Activated naive CD8-positive, alpha-beta T cell treated with anti-CD3 and anti-CD28 coated beads, Interleukin-2, amount 50 U/mL, for 24 hours (primary cell): ENCODE measurements around the gene STN1.

Source experiments
- ATAC-seq: fragments of 150-1000 bp; cut with Tn5 transposase; one replicate; pipeline ENCODE4 v1.10.0; 2021
- DNase-seq: peaks from one replicate; pipeline ENCODE4 v3.0.0; 2021
- H3K27ac Mint-ChIP-seq: one replicate; pipeline ENCODE4 v1.8.0; 2021; ENCODE audit warnings: mild to moderate bottlenecking, mixed read lengths
- H3K27me3 Mint-ChIP-seq: one replicate; pipeline ENCODE4 v1.8.0; 2021; ENCODE audit warnings: mixed read lengths
- H3K36me3 Mint-ChIP-seq: one replicate; pipeline ENCODE4 v1.8.0; 2021; ENCODE audit warnings: low read depth, mixed read lengths
- H3K4me1 Mint-ChIP-seq: one replicate; pipeline ENCODE4 v1.8.0; 2021; ENCODE audit warnings: mixed read lengths
- H3K4me3 Mint-ChIP-seq: one replicate; pipeline ENCODE4 v1.8.0; 2021; ENCODE audit warnings: mild to moderate bottlenecking, moderate library complexity, mixed read lengths
- H3K9me3 Mint-ChIP-seq: one replicate; pipeline ENCODE4 v1.8.0; 2021; ENCODE audit warnings: mixed read lengths

STN1 gene

GRCh38 chr10:103834436-103835095 is 83.4 kb downstream of the STN1 start:
- Mint-ChIP-seq H3K36me3 (no peaks in the 10 kb centered on the region), H3K9me3 (no peaks in the 10 kb centered on the region), H3K27me3 (peaks cover 3% of the 10 kb centered on the region), H3K4me1 (no peaks in the 10 kb centered on the region), H3K27ac (no peak overlapping the region), H3K4me3 (no peak overlapping the region)
- DNase-seq (no peak), ATAC-seq (no peak)

- Mint-ChIP-seq H3K27me3 (peaks cover 3% of the 10 kb centered on the region), H3K9me3 (no peaks in the 10 kb centered on the region), H3K27ac (no peak overlapping the region), H3K36me3 (no peaks in the 10 kb centered on the region), H3K4me1 (no peaks in the 10 kb centered on the region), H3K4me3 (no peak overlapping the region)
- DNase-seq = no peak
- no peak for ATAC-seq
These were observed 84.1 kb downstream of the STN1 start for GRCh38 chr10:103833731-103834365.

GRCh38 chr10:103832806-103833205 is 85.2 kb downstream of the STN1 start:
- Mint-ChIP-seq H3K4me1 (no peaks in the 10 kb centered on the region), H3K9me3 (no peaks in the 10 kb centered on the region), H3K4me3 (no peak overlapping the region), H3K36me3 (no peaks in the 10 kb centered on the region), H3K27ac (no peak overlapping the region), H3K27me3 (peaks cover 3% of the 10 kb centered on the region)
- ATAC-seq = no peak
- no peak for DNase-seq
